Activated B cell treated with CpG ODN at 0.5 μM for 24 hours (primary cell): ENCODE data around the gene URB1. TPM values are rescaled to one million over a fixed set of nuclear protein-coding genes. Genes with fewer than 3 reads are reported as not detected.

ENCODE experiments used
- ATAC-seq: fragments of 200-7000 bp; cut with Tn5 transposase; one replicate; pipeline ENCODE4 v1.10.0; 2021; ENCODE audit warnings: low read depth, mild to moderate bottlenecking, moderate library complexity
- CTCF ChIA-PET: fragments of 350-600 bp; sonication (Branson Sonifier 250); formaldehyde crosslinking; loops from one replicate; lab custom pipeline; 2021; ENCODE audit warnings: antibody characterized with exemption; lab: Charles Lee
- POLR2A ChIA-PET: fragments of 350-600 bp; sonication (Branson Sonifier 250); formaldehyde crosslinking; loops from one replicate; lab custom pipeline; 2021; ENCODE audit warnings: antibody characterized with exemption; lab: Charles Lee
- DNase-seq: peaks from one replicate; pipeline ENCODE4 v3.0.0; 2022
- H3K27ac Mint-ChIP-seq: one replicate; pipeline ENCODE4 v1.8.0; 2020; ENCODE audit warnings: mixed read lengths
- H3K27me3 Mint-ChIP-seq: one replicate; pipeline ENCODE4 v1.8.0; 2021; ENCODE audit warnings: mixed read lengths
- H3K36me3 Mint-ChIP-seq: one replicate; pipeline ENCODE4 v1.8.0; 2021; ENCODE audit warnings: low read depth, mixed read lengths
- H3K4me1 Mint-ChIP-seq: one replicate; pipeline ENCODE4 v1.8.0; 2021; ENCODE audit warnings: mixed read lengths
- H3K4me3 Mint-ChIP-seq: one replicate; pipeline ENCODE4 v1.8.0; 2020; ENCODE audit warnings: mild to moderate bottlenecking, mixed read lengths
- H3K9me3 Mint-ChIP-seq: one replicate; pipeline ENCODE4 v1.8.0; 2020; ENCODE audit warnings: mixed read lengths
- intact Hi-C: fragments of 100-400 bp; cut with micrococcal nuclease; formaldehyde crosslinking; loops from one replicate; pipeline ENCODE4 v1.15.1; 2024
- total RNA-seq: library from RNA; stranded (reverse); gene quantifications from 2 replicates; pipeline ENCODE4 v1.2.3, GENCODE V29; 2022
- TF ChIP-seq, protein P1 (sequence below): fragments of 200-600 bp; IDR thresholded peaks from one replicate; pipeline ENCODE4 v1.8.0; 2022; ENCODE audit warnings: antibody characterized with exemption, mild to moderate bottlenecking

Gene URB1
- total RNA-seq, 1 donor from 2014 or later = 22.2 TPM

DNA sequence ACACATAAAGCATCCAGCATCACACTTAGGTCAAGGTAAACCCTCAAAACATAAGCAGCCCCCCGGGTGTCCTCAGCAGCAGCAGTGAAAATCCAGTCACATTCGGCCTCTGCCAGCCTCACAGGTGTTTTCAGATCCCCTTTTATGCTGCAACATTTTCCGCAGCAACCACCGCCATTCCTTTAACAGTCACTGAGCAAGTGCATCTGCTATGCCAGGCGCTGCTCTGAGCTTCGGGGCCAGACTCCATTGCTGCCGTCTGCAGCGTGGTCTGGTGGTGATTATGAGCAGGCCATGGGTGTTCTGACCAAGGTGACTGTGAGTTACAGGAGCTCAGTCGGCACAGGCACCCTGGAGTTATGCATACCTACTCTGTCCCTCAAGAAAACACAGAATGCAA lies 4.5 kb downstream of the URB1 start:
- POLR2A ChIA-PET = no interaction called here
- peaks cover 38% of the 10 kb centered on the region for H3K4me1 Mint-ChIP-seq
- intact Hi-C loops = no loop called here
- TF ChIP-seq, protein P1, sequence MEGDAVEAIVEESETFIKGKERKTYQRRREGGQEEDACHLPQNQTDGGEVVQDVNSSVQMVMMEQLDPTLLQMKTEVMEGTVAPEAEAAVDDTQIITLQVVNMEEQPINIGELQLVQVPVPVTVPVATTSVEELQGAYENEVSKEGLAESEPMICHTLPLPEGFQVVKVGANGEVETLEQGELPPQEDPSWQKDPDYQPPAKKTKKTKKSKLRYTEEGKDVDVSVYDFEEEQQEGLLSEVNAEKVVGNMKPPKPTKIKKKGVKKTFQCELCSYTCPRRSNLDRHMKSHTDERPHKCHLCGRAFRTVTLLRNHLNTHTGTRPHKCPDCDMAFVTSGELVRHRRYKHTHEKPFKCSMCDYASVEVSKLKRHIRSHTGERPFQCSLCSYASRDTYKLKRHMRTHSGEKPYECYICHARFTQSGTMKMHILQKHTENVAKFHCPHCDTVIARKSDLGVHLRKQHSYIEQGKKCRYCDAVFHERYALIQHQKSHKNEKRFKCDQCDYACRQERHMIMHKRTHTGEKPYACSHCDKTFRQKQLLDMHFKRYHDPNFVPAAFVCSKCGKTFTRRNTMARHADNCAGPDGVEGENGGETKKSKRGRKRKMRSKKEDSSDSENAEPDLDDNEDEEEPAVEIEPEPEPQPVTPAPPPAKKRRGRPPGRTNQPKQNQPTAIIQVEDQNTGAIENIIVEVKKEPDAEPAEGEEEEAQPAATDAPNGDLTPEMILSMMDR = no peak
- H3K27ac Mint-ChIP-seq = no peak overlapping the region
- no peaks in the 10 kb centered on the region for H3K9me3 Mint-ChIP-seq
- no peaks in the 10 kb centered on the region for H3K27me3 Mint-ChIP-seq
- H3K36me3 Mint-ChIP-seq = peaks cover 55% of the 10 kb centered on the region
- H3K4me3 Mint-ChIP-seq = no peak overlapping the region
- DNase-seq = no peak
- CTCF ChIA-PET = no interaction called here
- no peak for ATAC-seq

DNA sequence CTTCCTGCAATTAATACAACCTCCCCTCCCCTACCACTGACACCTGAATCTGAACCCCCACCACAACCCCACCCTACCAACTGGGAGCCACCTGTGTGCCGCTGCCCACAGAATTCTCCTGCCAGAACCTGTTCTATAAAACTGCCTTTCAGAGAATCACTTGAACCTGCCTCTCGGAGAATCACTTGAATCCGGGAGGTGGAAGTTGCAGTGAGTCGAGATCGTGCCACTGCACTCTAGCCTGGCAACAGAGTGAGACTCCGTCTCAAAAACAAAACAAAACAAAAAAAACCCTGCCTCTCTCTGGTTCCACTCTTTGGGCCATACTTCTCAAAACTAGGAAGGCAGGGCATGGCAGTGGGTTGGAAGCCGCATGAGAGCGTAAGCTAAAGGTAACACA lies 5.7 kb downstream of the URB1 start:
- Mint-ChIP-seq H3K9me3 (no peaks in the 10 kb centered on the region), H3K27ac (no peak overlapping the region), H3K27me3 (no peaks in the 10 kb centered on the region), H3K4me1 (peaks cover 32% of the 10 kb centered on the region), H3K4me3 (no peak overlapping the region), H3K36me3 (peaks cover 66% of the 10 kb centered on the region)
- POLR2A ChIA-PET = no interaction called here
- ATAC-seq (no peak), DNase-seq (no peak)
- CTCF ChIA-PET = no interaction called here
- TF ChIP-seq, protein P1 = no peak
- intact Hi-C loops = no loop called here

DNA sequence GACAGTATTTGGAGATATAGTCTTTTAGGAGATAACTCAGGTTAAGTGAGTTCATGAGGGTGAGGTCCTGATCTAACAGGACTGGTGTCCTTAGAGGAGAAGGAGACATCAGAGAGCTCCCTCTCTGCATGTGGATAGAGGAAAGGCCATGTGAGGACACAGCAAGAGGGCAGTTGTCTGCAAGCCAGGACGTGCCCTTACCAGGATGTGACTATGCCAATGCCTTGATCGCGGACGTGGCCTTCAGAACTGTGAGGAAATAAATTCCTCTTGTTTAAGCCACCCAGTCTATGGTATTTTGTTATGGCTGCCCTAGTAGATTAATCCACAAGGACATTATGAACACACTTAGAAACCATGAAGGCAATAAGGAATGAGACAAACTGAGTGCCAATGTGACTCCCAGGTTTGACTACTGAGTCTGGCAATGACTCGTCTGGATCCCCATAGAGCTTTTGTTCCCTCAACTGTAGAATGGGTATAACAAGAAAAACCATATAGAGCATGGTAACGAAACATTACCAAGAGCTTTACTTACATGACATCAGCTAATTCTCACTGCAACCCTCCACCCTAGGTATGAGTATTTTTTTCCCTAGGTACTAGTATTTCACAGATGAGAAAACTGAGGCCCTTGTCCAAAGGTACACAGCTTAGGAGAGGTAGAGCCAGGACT lies 6.5 kb downstream of the URB1 start:
- Mint-ChIP-seq H3K36me3 (peaks cover 71% of the 10 kb centered on the region), H3K9me3 (no peaks in the 10 kb centered on the region), H3K4me1 (peaks cover 24% of the 10 kb centered on the region), H3K4me3 (no peak overlapping the region), H3K27ac (no peak overlapping the region), H3K27me3 (no peaks in the 10 kb centered on the region)
- ATAC-seq (no peak), DNase-seq (no peak)
- intact Hi-C loops = no loop called here
- TF ChIP-seq, protein P1 = no peak
- CTCF ChIA-PET = no interaction called here
- POLR2A ChIA-PET = no interaction called here

DNA sequence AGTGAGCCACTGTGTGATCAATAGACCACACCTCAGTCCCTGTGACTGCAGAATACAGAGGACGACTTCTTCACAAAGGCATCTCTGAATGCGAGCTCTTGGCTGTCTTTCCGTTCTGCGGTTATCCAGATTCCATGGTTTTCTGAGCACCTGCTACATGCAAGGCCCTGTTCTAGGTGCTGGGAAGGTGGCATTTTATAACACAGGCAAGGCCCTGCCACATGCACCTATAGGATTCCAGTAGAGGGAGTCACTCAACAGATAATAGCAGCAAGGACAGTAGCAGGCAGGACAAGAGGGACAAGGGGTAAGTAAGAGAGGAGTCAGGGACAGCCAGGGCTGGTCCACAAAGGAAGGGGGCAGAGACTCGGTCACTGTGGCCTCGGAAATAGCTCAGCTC lies 9.0 kb downstream of the URB1 start:
- TF ChIP-seq, protein P1 = no peak
- DNase-seq = no peak
- Mint-ChIP-seq H3K36me3 (peaks cover 81% of the 10 kb centered on the region), H3K9me3 (no peaks in the 10 kb centered on the region), H3K27ac (no peak overlapping the region), H3K27me3 (no peaks in the 10 kb centered on the region), H3K4me1 (peaks cover 7% of the 10 kb centered on the region), H3K4me3 (no peak overlapping the region)
- intact Hi-C loops = no loop called here
- ChIA-PET POLR2A (no interaction called here), CTCF (no interaction called here)
- ATAC-seq = no peak

DNA sequence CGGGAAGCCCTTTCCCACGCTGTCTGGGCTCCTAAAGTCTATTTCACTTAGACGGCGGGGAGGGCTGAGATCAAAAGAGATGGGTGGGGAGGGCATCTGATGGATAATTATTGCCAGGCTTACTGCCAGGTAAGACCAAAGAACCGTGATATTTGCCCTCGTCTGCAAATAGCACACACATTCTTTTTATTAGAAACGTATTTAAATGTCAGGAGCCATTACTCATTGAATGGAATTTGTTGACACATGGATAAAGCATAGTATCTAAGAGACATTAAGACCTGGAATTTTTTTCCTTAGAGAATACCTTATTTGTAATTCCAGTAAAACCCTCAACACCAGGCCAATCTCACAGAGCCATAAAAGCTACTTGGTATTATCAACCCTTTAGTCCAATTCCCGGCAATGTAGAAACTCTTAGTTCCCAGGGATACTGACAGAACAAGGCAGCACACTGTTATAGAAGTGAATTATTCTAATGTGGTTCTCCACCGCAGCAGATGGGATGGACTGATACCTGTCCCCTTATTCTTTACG lies 10.6 kb downstream of the URB1 start:
- CTCF ChIA-PET = no interaction called here

More for the DNA sequence above, 10.6 kb downstream of the URB1 start:
- Mint-ChIP-seq H3K4me1 (no peaks in the 10 kb centered on the region), H3K9me3 (no peaks in the 10 kb centered on the region), H3K4me3 (no peak overlapping the region), H3K36me3 (peaks cover 87% of the 10 kb centered on the region), H3K27ac (no peak overlapping the region), H3K27me3 (no peaks in the 10 kb centered on the region)
- intact Hi-C loops = no loop called here
- DNase-seq (no peak), ATAC-seq (no peak)
- POLR2A ChIA-PET = no interaction called here
- TF ChIP-seq, protein P1 = no peak
